ENCODE data around the gene CAPN2.

CAPN2 gene

DNA sequence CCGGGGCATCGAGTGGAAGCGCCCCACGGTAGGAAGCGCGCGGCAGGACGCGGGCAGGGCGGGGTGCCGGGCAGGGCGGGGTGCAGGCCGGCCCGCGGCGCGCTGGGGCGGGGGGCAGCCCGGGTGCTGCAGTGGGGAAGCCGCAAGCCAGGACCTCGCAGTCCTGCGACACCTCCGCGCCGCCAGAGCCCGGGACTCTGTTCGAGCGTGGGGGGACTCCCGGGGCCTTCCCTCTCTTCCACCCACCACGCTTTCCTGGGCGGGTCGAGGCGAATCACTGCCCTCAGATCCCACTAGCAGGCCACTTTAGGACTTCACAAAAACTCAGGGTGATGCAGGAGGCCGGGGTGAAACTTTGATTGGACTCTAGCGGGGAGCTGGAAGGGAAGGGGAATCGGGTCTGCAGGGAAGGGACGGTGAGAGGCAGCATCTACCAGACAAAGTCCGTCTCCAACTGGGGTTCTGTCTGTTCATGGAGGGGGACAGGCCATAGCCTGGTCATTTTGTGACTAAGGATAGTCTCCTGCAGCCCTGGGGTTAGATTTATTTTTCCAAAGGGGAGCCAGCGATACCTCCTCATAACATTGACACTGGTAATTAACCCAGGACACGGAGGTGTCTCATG, 623 bp downstream of the CAPN2 start:
- H3K27ac ChIP-seq: peak overlapping the region; percentile 78
- peak overlapping the region; percentile 75 for H2AFZ ChIP-seq
- peak overlapping the region; percentile 86 for H3K4me2 ChIP-seq (ENCODE audit: low read length)
- TF ChIP-seq, protein P1, sequence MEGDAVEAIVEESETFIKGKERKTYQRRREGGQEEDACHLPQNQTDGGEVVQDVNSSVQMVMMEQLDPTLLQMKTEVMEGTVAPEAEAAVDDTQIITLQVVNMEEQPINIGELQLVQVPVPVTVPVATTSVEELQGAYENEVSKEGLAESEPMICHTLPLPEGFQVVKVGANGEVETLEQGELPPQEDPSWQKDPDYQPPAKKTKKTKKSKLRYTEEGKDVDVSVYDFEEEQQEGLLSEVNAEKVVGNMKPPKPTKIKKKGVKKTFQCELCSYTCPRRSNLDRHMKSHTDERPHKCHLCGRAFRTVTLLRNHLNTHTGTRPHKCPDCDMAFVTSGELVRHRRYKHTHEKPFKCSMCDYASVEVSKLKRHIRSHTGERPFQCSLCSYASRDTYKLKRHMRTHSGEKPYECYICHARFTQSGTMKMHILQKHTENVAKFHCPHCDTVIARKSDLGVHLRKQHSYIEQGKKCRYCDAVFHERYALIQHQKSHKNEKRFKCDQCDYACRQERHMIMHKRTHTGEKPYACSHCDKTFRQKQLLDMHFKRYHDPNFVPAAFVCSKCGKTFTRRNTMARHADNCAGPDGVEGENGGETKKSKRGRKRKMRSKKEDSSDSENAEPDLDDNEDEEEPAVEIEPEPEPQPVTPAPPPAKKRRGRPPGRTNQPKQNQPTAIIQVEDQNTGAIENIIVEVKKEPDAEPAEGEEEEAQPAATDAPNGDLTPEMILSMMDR (IDR thresholded peaks at IDR 0.05): no peak
- no peaks in the 10 kb centered on the region for H3K9me3 ChIP-seq (ENCODE audit: control insufficient read depth, low read length)
- H3K36me3 ChIP-seq (ENCODE audit: control insufficient read depth, insufficient read depth, low read length): no peaks in the 10 kb centered on the region
- no peak overlapping the region for H3K9ac ChIP-seq
- H3K79me2 ChIP-seq: no peaks in the 10 kb centered on the region
- H3K27me3 ChIP-seq (ENCODE audit: control insufficient read depth, insufficient read depth, low read length): no peaks in the 10 kb centered on the region
- H3K4me3 ChIP-seq (ENCODE audit: low read depth, low read length): peak overlapping the region; percentile 73
- H3K4me1 ChIP-seq: peaks cover 15% of the 10 kb centered on the region

DNA sequence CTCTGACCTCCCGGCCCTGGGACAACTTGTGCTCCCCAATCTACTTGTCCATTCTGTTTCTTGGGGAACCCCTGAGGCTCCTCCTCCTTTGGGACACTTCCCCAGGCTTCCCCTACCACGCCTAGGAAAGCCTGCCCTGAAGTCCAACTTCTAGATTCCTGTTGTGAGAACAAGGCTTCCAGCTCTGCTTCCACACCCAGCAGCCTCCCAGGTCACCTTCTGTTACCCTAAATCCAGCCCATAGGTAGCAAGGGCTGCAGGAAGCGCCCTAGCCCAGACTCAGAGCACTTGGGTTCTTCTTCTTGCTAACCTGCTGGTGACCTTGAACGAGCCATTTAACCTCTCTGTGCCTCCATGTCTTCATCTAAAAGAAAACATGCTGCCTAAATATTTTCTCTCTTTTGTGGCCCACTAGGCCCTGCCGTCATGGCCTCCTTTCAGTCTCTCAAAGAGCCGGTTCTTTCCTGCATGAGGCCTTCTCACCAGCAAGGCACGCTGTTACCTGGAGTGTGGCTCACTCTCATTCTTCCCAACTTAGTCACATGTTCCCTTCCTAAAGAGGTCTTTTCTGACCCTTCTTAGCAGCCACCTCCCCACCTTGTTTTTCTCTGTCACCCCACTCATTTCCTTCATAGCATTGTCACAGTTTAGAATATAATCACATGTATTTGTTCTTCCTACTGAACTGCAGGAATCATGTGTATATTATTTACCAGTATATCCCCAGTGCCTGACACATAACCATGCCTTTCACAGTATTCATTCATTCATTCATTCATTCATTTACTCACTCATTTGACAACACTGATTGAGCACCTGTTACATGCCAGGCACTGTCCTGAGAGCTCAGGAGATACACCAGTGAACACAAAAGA, 1.4 kb downstream of the CAPN2 start:
- H3K4me3 ChIP-seq (ENCODE audit: low read depth, low read length): peak overlapping the region; percentile 73
- no peaks in the 10 kb centered on the region for H3K9me3 ChIP-seq (ENCODE audit: control insufficient read depth, low read length)
- peak overlapping the region; percentile 86 for H3K4me2 ChIP-seq (ENCODE audit: low read length)
- TF ChIP-seq, protein P1 (IDR thresholded peaks at IDR 0.05): no peak
- H3K79me2 ChIP-seq: no peaks in the 10 kb centered on the region
- H3K9ac ChIP-seq: no peak overlapping the region
- H2AFZ ChIP-seq: peak overlapping the region; percentile 68
- H3K4me1 ChIP-seq: peaks cover 23% of the 10 kb centered on the region
- no peaks in the 10 kb centered on the region for H3K27me3 ChIP-seq (ENCODE audit: control insufficient read depth, insufficient read depth, low read length)
- no peaks in the 10 kb centered on the region for H3K36me3 ChIP-seq (ENCODE audit: control insufficient read depth, insufficient read depth, low read length)
- H3K27ac ChIP-seq: peak overlapping the region; percentile 78

DNA sequence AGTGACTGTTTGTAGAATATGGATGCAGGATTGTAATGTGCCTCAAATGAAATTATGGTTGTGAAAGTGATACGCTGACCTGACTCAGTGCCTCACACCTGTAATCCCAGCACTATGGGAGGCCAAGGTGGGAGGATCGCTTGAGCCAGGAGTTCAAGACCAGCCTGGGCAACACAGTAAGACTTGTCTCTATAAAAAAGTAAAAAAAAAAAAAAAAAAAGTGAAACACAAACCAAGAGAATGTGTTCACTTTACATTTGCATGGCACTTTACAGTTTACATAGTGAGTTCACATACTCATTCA, 2.0 kb downstream of the CAPN2 start:
- H3K9ac ChIP-seq: no peak overlapping the region
- TF ChIP-seq, protein P1 (IDR thresholded peaks at IDR 0.05): no peak
- no peak overlapping the region for H3K27ac ChIP-seq
- no peaks in the 10 kb centered on the region for H3K36me3 ChIP-seq (ENCODE audit: control insufficient read depth, insufficient read depth, low read length)
- H3K4me1 ChIP-seq: peaks cover 23% of the 10 kb centered on the region
- H3K79me2 ChIP-seq: no peaks in the 10 kb centered on the region
- no peaks in the 10 kb centered on the region for H3K27me3 ChIP-seq (ENCODE audit: control insufficient read depth, insufficient read depth, low read length)
- no peak overlapping the region for H3K4me3 ChIP-seq (ENCODE audit: low read depth, low read length)
- H2AFZ ChIP-seq: no peak overlapping the region
- peak overlapping the region; percentile 86 for H3K4me2 ChIP-seq (ENCODE audit: low read length)
- no peaks in the 10 kb centered on the region for H3K9me3 ChIP-seq (ENCODE audit: control insufficient read depth, low read length)

DNA sequence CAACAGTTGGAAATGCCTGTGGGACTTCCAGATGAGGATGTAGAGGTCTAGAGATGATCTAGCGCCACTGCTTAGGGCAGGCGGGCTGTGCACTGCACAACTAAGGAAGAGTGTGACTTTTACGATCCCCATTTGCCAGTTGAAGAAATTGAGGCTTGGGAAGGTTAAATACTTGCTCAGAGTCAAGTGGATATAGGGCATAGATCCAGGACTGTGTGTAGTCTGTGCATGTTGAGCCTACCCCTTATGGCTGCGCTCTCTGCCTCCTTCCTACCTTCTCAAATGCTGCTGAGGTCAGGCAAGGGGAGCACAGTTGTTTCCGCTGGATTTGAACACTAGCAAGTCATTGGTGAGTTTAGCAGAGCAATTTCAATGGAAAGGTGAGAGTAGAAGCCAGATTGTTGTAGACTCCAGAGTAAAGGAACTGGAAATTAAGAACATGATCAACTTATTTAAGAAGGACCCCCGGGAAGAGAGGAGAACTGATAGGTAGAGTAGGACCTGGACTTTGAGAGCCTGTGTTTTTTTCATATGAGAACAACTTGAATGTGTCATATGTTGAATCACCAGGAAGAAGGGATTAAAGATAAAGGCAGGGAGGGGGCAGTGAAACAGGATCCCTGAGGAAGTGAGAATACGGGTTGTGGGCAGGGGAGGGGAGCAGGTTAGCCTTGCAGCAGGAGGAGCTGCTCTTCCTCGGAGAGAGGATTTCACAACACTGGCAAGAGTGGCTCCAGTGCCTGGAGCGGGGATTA, 2.7 kb downstream of the CAPN2 start:
- Histone ChIP-seq H3K79me2 (no peaks in the 10 kb centered on the region), H3K4me1 (peaks cover 27% of the 10 kb centered on the region), H3K27ac (peak overlapping the region; percentile 66), H3K4me2 (ENCODE audit: low read length) (peak overlapping the region; percentile 3), H3K36me3 (ENCODE audit: control insufficient read depth, insufficient read depth, low read length) (no peaks in the 10 kb centered on the region), H3K9ac (no peak overlapping the region), H3K4me3 (ENCODE audit: low read depth, low read length) (peak overlapping the region; percentile 3), H2AFZ (no peak overlapping the region), H3K27me3 (ENCODE audit: control insufficient read depth, insufficient read depth, low read length) (no peaks in the 10 kb centered on the region), H3K9me3 (ENCODE audit: control insufficient read depth, low read length) (no peaks in the 10 kb centered on the region)
- TF ChIP-seq, protein P1 (IDR thresholded peaks at IDR 0.05): no peak

All from parathyroid adenoma (tissue), 2 donors.